GM18499 (cell line): ENCODE measurements around the gene FAM171A1.

Experiments used
- ATAC-seq: cut with Tn5 transposase; IDR thresholded peaks from one replicate; pipeline ENCODE4 v1.9.1; 2021; ENCODE audit warnings: moderate number of reproducible peaks; ENCODE audit not compliant: insufficient read depth, unreplicated experiment

FAM171A1 gene

GRCh38 chr10:15254808-15255648 is 116.1 kb downstream of the FAM171A1 start:
- ATAC-seq = no peak

- no peak for ATAC-seq
These were observed 116.9 kb downstream of the FAM171A1 start for GRCh38 chr10:15253951-15254807.

- ATAC-seq = no peak
These were observed 118.7 kb downstream of the FAM171A1 start for GRCh38 chr10:15252396-15252795.

GRCh38 chr10:15251791-15252380 is 119.2 kb downstream of the FAM171A1 start:
- ATAC-seq = no peak

GRCh38 chr10:15245530-15245929 is 125.6 kb downstream of the FAM171A1 start:
- ATAC-seq = no peak

- ATAC-seq = no peak
These were observed 126.4 kb downstream of the FAM171A1 start for GRCh38 chr10:15244635-15245197.

GRCh38 chr10:15242261-15242840 is 128.7 kb downstream of the FAM171A1 start:
- no peak for ATAC-seq

- no peak for ATAC-seq
These were observed 129.8 kb downstream of the FAM171A1 start for GRCh38 chr10:15241306-15241705.

GRCh38 chr10:15238555-15239335 is 132.3 kb downstream of the FAM171A1 start:
- ATAC-seq = no peak

GRCh38 chr10:15237351-15237750 is 133.7 kb downstream of the FAM171A1 start:
- no peak for ATAC-seq

GRCh38 chr10:15236340-15236739 is 134.7 kb downstream of the FAM171A1 start:
- no peak for ATAC-seq

- no peak for ATAC-seq
These were observed 138.8 kb downstream of the FAM171A1 start for GRCh38 chr10:15232279-15232678.

GRCh38 chr10:15231426-15231825 is 139.7 kb downstream of the FAM171A1 start:
- no peak for ATAC-seq

GRCh38 chr10:15230257-15230656 is 140.8 kb downstream of the FAM171A1 start:
- no peak for ATAC-seq

GRCh38 chr10:15229268-15229667 is 141.8 kb downstream of the FAM171A1 start:
- ATAC-seq = no peak

GRCh38 chr10:15228426-15228825 is 142.7 kb downstream of the FAM171A1 start:
- ATAC-seq = no peak

GRCh38 chr10:15227611-15228372 is 143.3 kb downstream of the FAM171A1 start:
- ATAC-seq = no peak

GRCh38 chr10:15225511-15225910 is 145.6 kb downstream of the FAM171A1 start:
- ATAC-seq = no peak

- ATAC-seq = no peak
These were observed 146.1 kb downstream of the FAM171A1 start for GRCh38 chr10:15224948-15225347.
